GM19193 (cell line): ENCODE results near the gene DYRK3.

Source experiments
- POLR2A ChIP-seq: IDR thresholded peaks from 4 replicates; pipeline ENCODE4 v1.6.1; 2011; ENCODE audit not compliant: insufficient read depth, insufficient read length; ENCODE audit errors: extremely low read depth

Gene DYRK3

DNA sequence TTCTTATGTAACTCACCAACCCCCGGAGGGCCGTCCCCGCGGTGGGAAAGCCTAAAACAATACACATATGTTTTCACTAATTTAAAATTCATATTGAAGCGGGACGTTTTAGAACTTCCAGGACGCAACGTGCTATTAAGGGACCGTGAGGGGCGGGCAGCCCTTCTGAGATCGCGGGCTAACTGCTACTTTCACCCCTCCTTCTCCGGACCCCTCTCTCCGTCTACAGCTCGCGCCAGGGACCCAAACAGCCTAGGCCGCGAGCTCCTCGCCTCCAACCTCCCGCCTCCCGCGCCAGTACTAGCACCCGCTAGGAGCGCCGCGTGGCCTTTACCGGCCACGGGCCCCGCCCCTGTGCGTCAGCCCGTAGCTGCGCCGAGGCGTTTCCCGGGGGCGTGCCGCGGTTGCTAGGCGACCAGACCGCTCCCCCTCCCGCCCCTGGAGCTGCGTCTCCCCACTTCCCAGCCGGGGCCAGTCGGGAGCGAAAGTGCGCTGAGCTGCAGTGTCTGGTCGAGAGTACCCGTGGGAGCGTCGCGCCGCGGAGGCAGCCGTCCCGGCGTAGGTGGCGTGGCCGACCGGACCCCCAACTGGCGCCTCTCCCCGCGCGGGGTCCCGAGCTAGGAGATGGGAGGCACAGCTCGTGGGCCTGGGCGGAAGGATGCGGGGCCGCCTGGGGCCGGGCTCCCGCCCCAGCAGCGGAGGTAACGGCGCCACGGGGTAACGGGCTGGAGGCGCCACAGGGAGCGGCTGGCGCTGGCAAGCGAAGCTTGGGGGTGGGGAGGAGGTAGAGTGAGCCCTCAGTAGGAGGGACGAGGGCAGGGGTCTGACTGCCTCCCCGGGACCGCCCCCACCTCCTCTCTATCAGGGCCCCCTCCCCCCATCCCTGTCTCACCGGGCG is at the start of gene DYRK3:
DYRK3 (plus strand) TSS at position 457 of the 898 bp plus-strand sequence; CDS start at position 625, 168 bp downstream.
- peak; percentile 81 for TF ChIP-seq POLR2A

DNA sequence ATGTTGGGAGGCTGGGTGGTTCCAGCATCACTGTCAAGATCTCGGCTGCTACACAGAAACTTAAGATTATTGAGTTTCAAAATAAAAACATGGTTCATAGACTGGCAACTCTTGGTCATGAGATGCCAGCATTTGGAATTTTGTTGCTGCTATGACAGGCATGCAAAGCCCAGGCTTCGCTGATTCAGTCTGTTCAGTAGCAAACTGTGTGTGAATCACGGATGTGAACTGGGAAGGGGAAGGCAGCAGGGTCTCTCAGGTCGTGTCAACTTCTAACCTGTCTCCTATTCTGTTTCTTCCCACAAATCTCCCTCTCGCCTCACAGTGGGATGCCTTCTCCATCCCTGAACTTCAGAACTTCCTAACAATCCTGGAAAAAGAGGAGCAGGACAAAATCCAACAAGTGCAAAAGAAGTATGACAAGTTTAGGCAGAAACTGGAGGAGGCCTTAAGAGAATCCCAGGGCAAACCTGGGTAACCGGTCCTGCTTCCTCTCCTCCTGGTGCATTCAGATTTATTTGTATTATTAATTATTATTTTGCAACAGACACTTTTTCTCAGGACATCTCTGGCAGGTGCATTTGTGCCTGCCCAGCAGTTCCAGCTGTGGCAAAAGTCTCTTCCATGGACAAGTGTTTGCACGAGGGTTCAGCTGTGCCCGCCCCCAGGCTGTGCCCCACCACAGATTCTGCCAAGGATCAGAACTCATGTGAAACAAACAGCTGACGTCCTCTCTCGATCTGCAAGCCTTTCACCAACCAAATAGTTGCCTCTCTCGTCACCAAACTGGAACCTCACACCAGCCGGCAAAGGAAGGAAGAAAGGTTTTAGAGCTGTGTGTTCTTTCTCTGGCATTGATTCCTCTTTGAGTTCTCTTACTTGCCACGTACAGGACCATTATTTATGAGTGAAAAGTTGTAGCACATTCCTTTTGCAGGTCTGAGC is 48.6 kb upstream of the DYRK3 start:
- TF ChIP-seq POLR2A, result no peak

DNA sequence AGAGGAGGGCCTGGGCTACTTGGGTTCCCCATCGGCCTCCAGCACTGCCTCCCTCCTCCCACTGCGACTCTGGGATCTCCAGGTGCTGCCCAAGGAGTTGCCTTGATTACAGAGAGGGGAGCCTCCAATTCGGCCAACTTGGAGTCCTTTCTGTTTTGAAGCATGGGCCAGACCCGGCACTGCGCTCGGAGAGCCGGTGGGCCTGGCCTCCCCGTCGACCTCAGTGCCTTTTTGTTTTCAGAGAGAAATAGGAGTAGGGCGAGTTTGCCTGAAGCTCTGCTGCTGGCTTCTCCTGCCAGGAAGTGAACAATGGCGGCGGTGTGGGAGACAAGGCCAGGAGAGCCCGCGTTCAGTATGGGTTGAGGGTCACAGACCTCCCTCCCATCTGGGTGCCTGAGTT is 47.4 kb upstream of the DYRK3 start:
- no peak for TF ChIP-seq POLR2A

DNA sequence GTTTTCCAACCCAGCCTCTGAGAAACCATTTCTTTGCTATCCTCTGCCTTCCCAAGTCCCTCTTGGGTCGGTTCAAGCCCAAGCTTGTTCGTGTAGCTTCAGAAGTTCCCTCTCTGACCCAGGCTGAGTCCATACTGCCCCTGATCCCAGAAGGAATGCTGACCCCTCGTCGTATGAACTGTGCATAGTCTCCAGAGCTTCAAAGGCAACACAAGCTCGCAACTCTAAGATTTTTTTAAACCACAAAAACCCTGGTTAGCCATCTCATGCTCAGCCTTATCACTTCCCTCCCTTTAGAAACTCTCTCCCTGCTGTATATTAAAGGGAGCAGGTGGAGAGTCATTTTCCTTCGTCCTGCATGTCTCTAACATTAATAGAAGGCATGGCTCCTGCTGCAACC is 46.8 kb upstream of the DYRK3 start:
- no peak for TF ChIP-seq POLR2A

DNA sequence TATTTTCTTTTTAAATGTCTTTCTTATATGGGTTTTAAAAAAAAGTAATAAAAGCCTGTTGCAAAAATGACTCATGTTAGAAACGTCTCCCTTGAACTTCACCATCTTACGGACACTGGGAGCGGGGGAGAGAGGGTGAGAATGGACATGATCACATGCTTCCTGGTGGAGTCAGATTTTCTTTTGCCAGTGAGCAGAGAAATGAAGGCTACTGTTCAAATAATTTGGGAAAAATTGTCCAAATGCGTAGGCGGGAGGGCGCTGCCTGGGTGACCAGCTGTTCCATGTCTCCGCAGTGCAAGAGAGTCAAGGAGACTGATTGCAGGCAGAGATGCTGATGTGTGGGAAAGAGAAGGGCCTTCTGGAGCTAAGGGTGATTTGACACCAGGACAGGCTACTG is 46.1 kb upstream of the DYRK3 start:
- no peak for TF ChIP-seq POLR2A

DNA sequence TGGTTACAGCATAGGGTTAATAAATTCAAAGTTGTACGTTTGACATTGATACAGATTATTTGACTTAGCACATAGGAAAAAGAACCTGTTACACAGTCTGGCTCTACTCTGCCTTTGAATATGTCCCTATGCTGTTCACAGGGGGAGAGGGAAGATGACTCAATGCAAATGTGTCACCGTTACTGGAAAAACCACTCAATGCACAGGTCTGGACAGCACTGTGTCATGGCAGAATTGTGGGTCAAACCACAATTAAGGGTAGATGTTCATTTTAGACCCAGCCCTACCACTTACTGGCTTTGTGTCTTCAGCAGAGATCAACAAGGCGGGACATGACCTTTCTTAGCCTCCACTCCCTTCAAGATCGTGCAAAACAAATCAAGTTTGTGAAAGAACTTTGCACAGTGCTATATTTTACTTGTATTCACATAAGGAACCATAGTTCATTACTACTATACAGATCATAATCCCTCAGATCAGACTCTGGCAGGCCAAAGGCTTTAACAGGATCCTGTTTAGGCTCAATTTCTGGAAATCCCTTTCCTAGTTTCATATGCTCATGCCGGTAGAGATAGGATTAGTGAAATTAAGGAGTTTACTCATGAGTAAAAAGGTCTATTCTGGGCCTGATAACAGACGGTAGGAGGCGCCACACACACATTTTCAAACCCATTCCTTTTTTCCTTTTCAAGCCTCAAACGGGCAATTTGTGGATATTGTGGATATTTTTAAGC is 45.1 kb upstream of the DYRK3 start:
- TF ChIP-seq POLR2A, result no peak

DNA sequence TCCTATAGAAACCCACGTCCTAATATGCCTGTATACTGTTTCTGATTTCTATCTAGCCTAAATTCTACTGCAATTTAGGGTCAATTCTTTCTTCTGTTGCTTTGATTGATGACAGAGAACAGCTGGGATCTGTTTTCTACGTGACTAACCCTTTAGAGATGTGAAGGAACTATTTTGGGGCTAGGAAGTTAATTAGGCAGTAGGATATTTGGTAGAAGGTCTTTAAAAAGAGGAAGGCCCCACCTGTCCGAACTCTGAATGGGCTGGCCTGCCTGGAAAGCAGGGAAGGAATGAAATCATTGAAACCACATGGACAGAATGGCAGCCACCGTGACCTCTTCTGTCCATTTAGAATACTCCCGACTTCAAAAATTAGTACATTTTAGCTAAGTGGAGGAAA is 44.1 kb upstream of the DYRK3 start:
- TF ChIP-seq POLR2A, result no peak

DNA sequence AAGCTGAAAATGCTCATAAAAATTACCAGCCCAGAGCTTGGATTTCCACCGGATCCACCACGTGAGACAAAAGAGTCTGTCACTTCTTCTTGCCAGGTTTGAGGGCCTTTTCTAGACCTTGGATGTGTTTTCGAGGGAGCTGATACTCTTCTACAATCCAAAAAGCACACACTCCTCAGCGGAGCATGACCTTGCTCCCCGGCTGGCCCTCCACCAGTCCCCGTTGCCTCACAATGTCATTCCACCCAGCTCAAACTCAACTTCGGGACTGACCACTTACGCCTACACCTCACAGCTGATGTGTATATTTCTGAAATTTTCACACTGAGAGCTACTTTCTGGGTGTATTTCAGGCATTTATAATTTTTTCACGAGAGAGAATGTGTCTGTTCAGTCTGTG is 43.6 kb upstream of the DYRK3 start:
- TF ChIP-seq POLR2A, result no peak

DNA sequence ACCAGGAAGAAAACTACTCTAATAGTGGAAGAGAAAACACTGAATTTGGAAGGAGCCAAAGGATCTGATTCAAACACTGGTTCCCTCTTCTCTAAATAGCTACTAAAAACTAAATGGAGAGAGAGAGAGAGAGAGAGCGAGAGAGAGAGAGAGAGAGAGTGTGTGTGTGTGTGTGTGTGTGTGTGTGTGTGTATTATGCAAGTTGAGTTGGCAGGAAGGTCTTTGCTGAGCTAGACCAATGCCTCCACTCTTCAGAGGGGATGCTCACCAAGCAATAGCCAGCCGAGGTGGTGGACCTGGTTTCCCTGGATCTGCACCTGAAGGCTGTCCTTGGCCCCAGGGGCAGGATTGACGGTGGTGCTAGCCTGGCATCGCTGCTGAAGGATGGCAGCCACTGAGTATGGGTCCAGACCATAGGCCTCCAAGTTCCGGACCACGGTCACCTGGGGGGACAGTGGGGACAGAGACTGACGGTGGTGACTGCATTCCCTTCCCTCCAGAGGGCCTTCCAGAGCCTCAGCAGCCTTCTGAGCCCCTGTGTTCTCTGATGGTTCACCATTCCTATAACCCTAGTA is 41.9 kb upstream of the DYRK3 start:
- TF ChIP-seq POLR2A, result no peak

DNA sequence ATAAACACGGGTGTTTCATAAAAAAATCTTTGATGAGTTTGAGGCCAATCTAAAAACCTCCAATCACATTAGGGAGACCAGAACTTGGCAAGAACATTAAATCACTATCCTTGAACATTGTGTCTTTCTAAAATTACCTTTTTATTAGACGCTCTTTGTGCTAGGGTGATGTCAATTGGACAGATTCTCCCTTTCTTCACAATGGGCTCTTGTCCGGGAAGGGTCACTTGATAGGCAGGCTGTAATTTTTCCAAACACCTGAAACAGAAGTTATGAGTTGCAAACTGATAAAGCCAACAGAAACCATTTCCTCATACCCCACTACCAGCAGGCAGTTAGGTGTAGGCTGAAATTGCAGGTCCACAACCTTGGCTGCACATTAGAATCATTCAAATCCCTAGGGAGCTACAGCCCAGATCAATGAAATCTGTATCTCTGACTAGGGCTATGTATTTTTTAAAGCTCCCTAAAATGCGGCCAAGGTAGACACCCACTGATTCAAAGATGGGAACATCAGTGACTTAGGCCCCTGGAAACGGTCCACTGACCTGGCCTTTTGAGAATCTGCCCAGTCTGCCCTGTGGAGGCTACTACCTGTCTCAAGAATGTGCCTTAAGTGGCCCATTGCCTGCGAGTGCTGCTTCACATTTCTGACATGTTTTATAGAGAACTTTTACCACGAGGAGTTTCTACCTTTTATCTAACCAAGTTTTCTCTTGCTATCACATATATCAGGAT is 39.6 kb upstream of the DYRK3 start:
- no peak for TF ChIP-seq POLR2A

DNA sequence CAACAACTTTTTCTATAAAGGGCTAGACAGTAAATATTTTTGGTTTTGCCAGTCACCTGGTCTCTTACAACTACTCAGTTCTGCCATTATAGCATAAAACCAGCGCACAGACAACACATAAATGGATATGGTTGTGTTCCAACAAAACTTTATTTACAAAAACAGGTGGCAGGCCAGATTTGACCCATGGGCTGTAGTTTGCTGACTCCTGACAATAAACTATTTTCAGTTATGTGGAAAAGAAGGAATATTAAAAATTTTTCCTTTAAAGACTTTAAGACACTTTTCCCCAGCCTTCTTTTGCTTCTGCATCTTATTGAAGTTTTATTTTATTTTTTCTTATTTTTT is 39.0 kb upstream of the DYRK3 start:
- no peak for TF ChIP-seq POLR2A

DNA sequence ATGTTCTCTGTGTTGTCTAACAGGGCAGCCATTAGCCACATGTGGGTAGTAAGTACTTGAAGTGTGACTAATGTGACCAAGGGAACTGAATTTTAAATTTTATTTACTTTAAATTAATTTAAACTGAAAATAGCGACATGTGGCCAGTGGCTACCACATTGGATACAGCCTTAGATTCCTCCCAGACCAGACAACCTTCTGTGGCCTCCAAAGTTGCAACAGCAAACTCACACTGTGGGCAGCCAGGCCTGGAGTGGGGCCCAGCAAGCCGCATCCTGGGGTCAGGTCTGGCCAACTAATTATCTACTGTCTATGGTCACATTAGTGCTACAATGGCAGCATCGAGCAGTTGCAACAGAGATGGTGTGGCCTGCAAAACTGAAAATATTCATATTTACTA is 34.8 kb upstream of the DYRK3 start:
- TF ChIP-seq POLR2A, result no peak

DNA sequence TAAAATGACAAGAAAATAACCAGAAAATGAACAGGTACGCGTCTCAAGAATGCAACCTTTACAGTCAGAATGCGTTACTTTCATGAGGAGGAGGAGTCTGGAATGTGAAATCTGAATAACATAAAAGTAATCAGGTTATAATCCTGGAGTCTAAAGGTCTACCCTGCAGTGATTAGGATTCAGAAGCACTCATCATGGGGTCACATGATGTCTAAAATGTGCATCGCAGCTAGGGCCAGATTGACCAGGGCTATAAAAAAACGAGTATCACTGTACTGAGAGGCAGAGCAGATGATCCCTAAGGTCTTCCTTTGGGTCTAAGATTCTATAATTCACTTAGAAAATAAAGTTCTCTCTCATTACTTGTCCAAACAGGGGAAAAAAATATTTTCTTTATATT is 30.5 kb upstream of the DYRK3 start:
- no peak for TF ChIP-seq POLR2A

DNA sequence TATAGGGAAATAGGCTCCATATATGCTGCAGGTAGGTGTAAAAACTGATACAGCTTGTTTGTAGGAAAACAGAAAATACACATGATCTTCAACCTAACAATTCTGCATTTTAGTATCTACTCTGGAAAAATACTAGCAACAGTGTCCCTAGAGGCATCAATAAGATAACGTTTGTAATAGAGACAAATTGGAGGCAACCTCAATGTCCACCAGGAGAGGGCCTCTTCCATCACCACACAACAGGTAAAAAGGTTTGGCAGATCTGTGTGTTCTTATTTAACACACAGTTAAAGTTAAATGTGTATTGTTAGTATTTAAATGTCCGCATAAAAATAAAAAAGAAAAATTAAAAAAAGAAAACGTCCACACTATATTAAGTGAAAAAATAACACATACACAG is 28.5 kb upstream of the DYRK3 start:
- TF ChIP-seq POLR2A, result no peak
